Endodermal cell (in vitro differentiated cells): ENCODE measurements around the gene ATP2A3. TPM values are rescaled to one million over a fixed set of nuclear protein-coding genes. Genes with fewer than 3 reads are reported as not detected.

Experiments
- DNase-seq: peaks from one replicate; pipeline ENCODE4 v3.0.0-alpha.2; 2017
- H3K27ac ChIP-seq: 2 replicates; pipeline ENCODE4 v1.5.1; 2013; ENCODE audit warnings: mild to moderate bottlenecking, low read depth, low read length, moderate library complexity
- H3K27me3 ChIP-seq: 2 replicates; pipeline ENCODE4 v1.6.1; 2013; ENCODE audit warnings: mild to moderate bottlenecking, low read length, moderate library complexity; ENCODE audit not compliant: insufficient read depth, control insufficient read depth, poor library complexity, severe bottlenecking
- H3K36me3 ChIP-seq: 2 replicates; pipeline ENCODE4 v1.7.0; 2013; ENCODE audit warnings: mild to moderate bottlenecking, low read length, moderate library complexity; ENCODE audit not compliant: control insufficient read depth, insufficient read depth
- H3K4me1 ChIP-seq: one replicate; pipeline ENCODE4 v1.7.0; 2013; ENCODE audit warnings: low read length; ENCODE audit not compliant: control insufficient read depth, insufficient read depth
- H3K4me3 ChIP-seq: 2 replicates; pipeline ENCODE4 v1.5.1; 2013; ENCODE audit warnings: mild to moderate bottlenecking, low read length, moderate library complexity
- H3K9ac ChIP-seq: 2 replicates; pipeline ENCODE4 v1.6.1; 2013; ENCODE audit warnings: mild to moderate bottlenecking, low read length, moderate library complexity; ENCODE audit not compliant: poor library complexity, severe bottlenecking; ENCODE audit errors: extremely low read depth
- H3K9me3 ChIP-seq: 2 replicates; pipeline ENCODE4 v1.6.1; 2013; ENCODE audit warnings: mild to moderate bottlenecking, low read length, moderate library complexity; ENCODE audit not compliant: control insufficient read depth
- H3K27ac Mint-ChIP-seq: 2 replicates; pipeline ENCODE4 v1.8.0; 2020; ENCODE audit warnings: mixed read lengths
- H3K27me3 Mint-ChIP-seq: 2 replicates; pipeline ENCODE4 v1.8.0; 2021; ENCODE audit warnings: mild to moderate bottlenecking, mixed read lengths; ENCODE audit not compliant: insufficient read depth
- H3K36me3 Mint-ChIP-seq: 2 replicates; pipeline ENCODE4 v1.8.0; 2020; ENCODE audit warnings: low read depth, mixed read lengths
- H3K4me1 Mint-ChIP-seq: 2 replicates; pipeline ENCODE4 v1.8.0; 2020; ENCODE audit warnings: mixed read lengths
- H3K4me3 Mint-ChIP-seq: 2 replicates; pipeline ENCODE4 v1.8.0; 2020; ENCODE audit warnings: mild to moderate bottlenecking, moderate library complexity, mixed read lengths
- H3K9me3 Mint-ChIP-seq: 2 replicates; pipeline ENCODE4 v1.8.0; 2020; ENCODE audit warnings: mild to moderate bottlenecking, mixed read lengths
- WGBS, 2 experiments: methylation state at CpG; one replicate each; pipeline versions ENCODE4 v1.1.5 to v1.1.7; 2013; ENCODE audit warnings: missing lambda C conversion rate in 2 of 2, mixed read lengths in 1 of 2; ENCODE audit not compliant: insufficient coverage in 1 of 2, insufficient read length in 1 of 2; 5-methylcytosine and 5-hydroxymethylcytosine counted together
- total RNA-seq, 2 donors: library from RNA; stranded (reverse); fragmentation: NEBNext Ultra II Directional in 1 of 2; extraction: Animal tissue kit (Norgen Biotek cat#: 25700) in 1 of 2; gene quantifications; 2 replicates in 1 of 2; 3 replicates in 1 of 2; pipeline ENCODE4 v1.2.1, GENCODE V29; 2021
- TF ChIP-seq, protein P1 (sequence below): fragments of 200-600 bp; sonication (generic); conservative IDR thresholded peaks from 2 replicates; pipeline ENCODE4 v1.5.0; 2021; ENCODE audit warnings: antibody characterized with exemption, mild to moderate bottlenecking

The ATP2A3 gene
- total RNA-seq, 2 donors from 2014 or later = 1.4 to 3.7 TPM

DNA sequence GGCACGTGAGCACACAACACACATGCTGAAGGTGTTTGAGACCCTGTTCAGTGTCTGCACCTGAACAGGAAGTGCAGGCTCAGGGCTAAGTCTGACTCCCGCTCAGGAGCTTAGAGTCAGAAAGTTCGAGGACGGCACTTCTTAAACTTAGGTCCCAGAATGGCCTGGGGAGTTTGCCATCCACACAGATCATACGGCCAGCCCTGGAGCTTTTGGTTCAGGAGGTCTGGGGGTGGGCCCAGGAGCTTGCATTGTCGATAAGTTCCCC, 67.3 kb downstream of the ATP2A3 start:
- H3K36me3 ChIP-seq = no peaks in the 10 kb centered on the region
- Mint-ChIP-seq H3K9me3 (no peaks in the 10 kb centered on the region), H3K27ac (no peak overlapping the region), H3K27me3 (peaks cover 14% of the 10 kb centered on the region), H3K4me3 (no peak overlapping the region), H3K36me3 (no peaks in the 10 kb centered on the region), H3K4me1 (peaks cover 7% of the 10 kb centered on the region)
- H3K4me3 ChIP-seq = no peak overlapping the region
- no peak for DNase-seq
- peaks cover 10% of the 10 kb centered on the region for H3K27me3 ChIP-seq
- H3K4me1 ChIP-seq = no peaks in the 10 kb centered on the region
- H3K9ac ChIP-seq = no peak overlapping the region
- no peak overlapping the region for H3K27ac ChIP-seq
- TF ChIP-seq, protein P1, sequence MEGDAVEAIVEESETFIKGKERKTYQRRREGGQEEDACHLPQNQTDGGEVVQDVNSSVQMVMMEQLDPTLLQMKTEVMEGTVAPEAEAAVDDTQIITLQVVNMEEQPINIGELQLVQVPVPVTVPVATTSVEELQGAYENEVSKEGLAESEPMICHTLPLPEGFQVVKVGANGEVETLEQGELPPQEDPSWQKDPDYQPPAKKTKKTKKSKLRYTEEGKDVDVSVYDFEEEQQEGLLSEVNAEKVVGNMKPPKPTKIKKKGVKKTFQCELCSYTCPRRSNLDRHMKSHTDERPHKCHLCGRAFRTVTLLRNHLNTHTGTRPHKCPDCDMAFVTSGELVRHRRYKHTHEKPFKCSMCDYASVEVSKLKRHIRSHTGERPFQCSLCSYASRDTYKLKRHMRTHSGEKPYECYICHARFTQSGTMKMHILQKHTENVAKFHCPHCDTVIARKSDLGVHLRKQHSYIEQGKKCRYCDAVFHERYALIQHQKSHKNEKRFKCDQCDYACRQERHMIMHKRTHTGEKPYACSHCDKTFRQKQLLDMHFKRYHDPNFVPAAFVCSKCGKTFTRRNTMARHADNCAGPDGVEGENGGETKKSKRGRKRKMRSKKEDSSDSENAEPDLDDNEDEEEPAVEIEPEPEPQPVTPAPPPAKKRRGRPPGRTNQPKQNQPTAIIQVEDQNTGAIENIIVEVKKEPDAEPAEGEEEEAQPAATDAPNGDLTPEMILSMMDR = no peak
- no peaks in the 10 kb centered on the region for H3K9me3 ChIP-seq
- 93 to 97% methylated on average over 5 to 6 of the region's 6 CpGs for WGBS, 2 experiments

DNA sequence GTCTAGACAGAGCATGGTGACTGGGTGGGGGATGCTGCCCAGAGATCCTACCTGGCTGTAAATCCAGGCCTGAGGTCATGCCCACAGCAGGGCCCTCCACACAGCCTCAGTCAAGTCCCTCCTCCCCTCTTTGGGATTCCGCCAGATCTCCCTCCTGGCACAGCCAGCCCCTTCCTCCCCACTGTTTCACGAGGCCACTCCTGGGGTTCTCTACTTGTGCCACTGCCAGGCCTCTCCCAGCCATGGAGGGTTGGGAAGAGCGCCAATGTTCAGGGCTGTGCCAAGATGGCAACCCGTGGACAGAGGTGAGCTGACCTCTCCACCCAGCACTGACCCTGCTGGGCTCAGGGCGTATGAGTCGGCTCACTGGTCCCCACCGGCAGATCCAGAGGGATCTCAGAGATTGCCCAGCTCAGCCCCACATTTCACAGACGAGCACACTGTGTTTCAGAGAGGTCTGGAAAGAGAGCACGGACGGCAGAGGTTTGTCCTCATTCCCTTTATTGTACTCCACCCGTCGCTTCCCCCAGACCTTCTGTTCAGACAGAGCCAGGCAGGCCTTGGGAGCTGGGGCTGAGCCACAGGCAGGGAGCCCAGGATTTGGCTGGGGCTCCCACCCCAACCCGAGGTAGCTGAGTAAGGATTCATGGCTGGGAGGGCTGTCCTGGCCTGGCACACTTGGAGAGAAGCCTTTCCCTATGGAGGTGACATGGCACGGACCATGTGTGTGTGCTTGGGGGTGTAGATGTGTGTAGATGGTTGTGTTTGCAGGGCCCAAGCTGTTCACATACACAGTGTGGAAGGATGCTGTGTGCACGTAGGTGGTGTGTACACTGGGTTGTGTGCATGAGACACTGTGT, 67.9 kb downstream of the ATP2A3 start:
- Histone ChIP-seq H3K9ac (no peak overlapping the region), H3K36me3 (no peaks in the 10 kb centered on the region), H3K4me1 (no peaks in the 10 kb centered on the region), H3K27ac (no peak overlapping the region), H3K27me3 (peaks cover 16% of the 10 kb centered on the region), H3K4me3 (no peak overlapping the region), H3K9me3 (no peaks in the 10 kb centered on the region)
- Mint-ChIP-seq H3K36me3 (no peaks in the 10 kb centered on the region), H3K27me3 (peaks cover 19% of the 10 kb centered on the region), H3K27ac (no peak overlapping the region), H3K4me1 (peaks cover 12% of the 10 kb centered on the region), H3K4me3 (no peak overlapping the region), H3K9me3 (no peaks in the 10 kb centered on the region)
- no peak for DNase-seq
- TF ChIP-seq, protein P1 = no peak
- WGBS, 2 experiments = 89 to 99% methylated on average over 8 to 15 of the region's 15 CpGs

DNA sequence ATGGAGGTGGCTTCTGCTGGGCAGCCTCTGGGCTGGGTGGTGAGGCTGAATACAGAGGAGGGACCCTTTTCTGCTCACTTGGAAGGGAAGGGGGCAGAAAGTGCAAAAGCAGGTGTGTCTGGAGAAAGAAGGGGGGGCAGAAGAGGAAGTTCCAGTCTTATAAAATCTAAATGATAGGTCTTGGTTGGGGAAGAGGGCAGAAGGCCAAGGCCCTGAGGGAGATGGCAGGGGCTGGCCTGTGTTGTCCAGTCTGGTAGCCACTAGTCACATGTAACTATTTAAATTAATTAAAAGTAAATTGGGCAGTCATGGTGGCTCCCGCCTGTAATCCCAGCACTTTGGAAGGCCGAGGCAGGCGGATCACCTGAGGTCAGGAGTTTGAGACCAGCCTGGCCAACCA, 68.9 kb downstream of the ATP2A3 start:
- Mint-ChIP-seq H3K9me3 (no peaks in the 10 kb centered on the region), H3K4me3 (no peak overlapping the region), H3K4me1 (peaks cover 19% of the 10 kb centered on the region), H3K27ac (no peak overlapping the region), H3K27me3 (peaks cover 28% of the 10 kb centered on the region), H3K36me3 (no peaks in the 10 kb centered on the region)
- 98% methylated on average over 3 of the region's 3 CpGs; no CpG with 5 or more reads in 1 of the 2 experiments for WGBS, 2 experiments
- TF ChIP-seq, protein P1 = no peak
- Histone ChIP-seq H3K36me3 (no peaks in the 10 kb centered on the region), H3K27me3 (peaks cover 24% of the 10 kb centered on the region), H3K27ac (no peak overlapping the region), H3K9me3 (no peaks in the 10 kb centered on the region), H3K9ac (no peak overlapping the region), H3K4me3 (no peak overlapping the region), H3K4me1 (no peaks in the 10 kb centered on the region)
- no peak for DNase-seq
